ENCODE data around the gene LPCAT3. TPM values are rescaled to one million over a fixed set of nuclear protein-coding genes. Genes with fewer than 3 reads are reported as not detected.
"Not testable (repeated sequence)": the region's sequence is repeated elsewhere in the genome, so short reads cannot be mapped to it uniquely, and the experiment has no call there.

Gene LPCAT3
- total and polyA plus RNA-seq, 2 of the 4 experiments (the other 2 are of a cell fraction) = 7.0 to 18.6 TPM

DNA sequence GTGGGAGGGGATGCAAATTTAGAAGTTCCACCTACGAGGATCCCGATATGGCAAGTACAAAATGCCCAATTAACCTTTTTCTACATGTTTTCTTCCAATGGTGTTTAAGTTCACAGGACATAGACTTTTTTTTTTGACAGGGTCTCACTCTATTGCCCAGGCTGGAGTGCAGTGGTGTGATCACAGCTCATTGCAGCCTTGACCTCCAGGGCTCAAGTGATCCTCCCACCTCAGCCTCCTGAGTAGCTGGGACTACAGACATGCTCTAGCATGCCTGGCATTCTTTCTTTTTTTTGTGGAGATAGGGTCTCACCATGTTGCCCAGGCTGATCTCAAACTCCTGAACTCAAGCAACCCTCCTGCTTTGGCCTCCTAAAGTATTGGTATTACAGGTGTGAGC is 37.5 kb upstream of the LPCAT3 start:
- H3K9me1 ChIP-seq (ENCODE audit: insufficient read depth, low read length); H3K4ac ChIP-seq (ENCODE audit: low read depth, low read length); CTCF ChIA-PET; H3K9me3 ChIP-seq (ENCODE audit: control insufficient read depth, insufficient read depth, low read length); H2AK9ac ChIP-seq (replicated peaks; ENCODE audit: low read depth, low read length, poor library complexity); H2BK5ac ChIP-seq (ENCODE audit: low read depth, low read length, poor library complexity, severe bottlenecking); H2AFZ ChIP-seq (replicated peaks; ENCODE audit: low read length, poor library complexity); H3K79me1 ChIP-seq (ENCODE audit: low read depth in 1 of 2, low read length in 2 of 2); H3K23ac ChIP-seq (ENCODE audit: low read depth, low read length); H3K4me1 ChIP-seq (ENCODE audit: control insufficient read depth, insufficient read depth, low read length); intact Hi-C loops (cut with micrococcal nuclease); H3K27ac ChIP-seq (ENCODE audit: insufficient read depth, low read length); H3K4me2 ChIP-seq (ENCODE audit: low read depth, low read length); H4K8ac ChIP-seq (ENCODE audit: low read depth in 2 of 2, low read length in 2 of 2); DNase-seq; H4K5ac ChIP-seq (ENCODE audit: low read depth, low read length); BruUV-seq (replicated peaks); dilution Hi-C loops (cut with HindIII; ENCODE audit: low sequenced_read_pairs, unreplicated experiment); H4K91ac ChIP-seq (ENCODE audit: insufficient read depth, low read depth, low read length); H4K20me1 ChIP-seq (ENCODE audit: insufficient read depth, low read length); H3K4me3 ChIP-seq (ENCODE audit: insufficient read depth, low read depth, low read length); H2BK20ac ChIP-seq (ENCODE audit: low read depth, low read length); ATAC-seq (ENCODE audit: low read depth); H3K56ac ChIP-seq (ENCODE audit: extremely low read depth, insufficient read depth, low read length); H3K14ac ChIP-seq (replicated peaks; ENCODE audit: low read depth, low read length); POLR2A ChIA-PET (ENCODE audit: unreplicated experiment); H3K9ac ChIP-seq (ENCODE audit: low read depth, low read length); H3K36me3 ChIP-seq (ENCODE audit: control insufficient read depth, insufficient read depth, low read length); H2BK15ac ChIP-seq (ENCODE audit: low read depth, low read length); H2BK120ac ChIP-seq (ENCODE audit: low read depth, low read length); H3K18ac ChIP-seq (ENCODE audit: low read depth, low read length); H2AK5ac ChIP-seq (ENCODE audit: low read depth, low read length): not testable (repeated sequence)
- no CpG with 5 or more reads among the region's 2 CpGs for WGBS, 2 experiments (ENCODE audit: extremely low coverage in 2 of 2, insufficient read length in 1 of 2)
- in situ Hi-C loops (cut with MboI; ENCODE audit: low sequenced_read_pairs) = loop anchor here (25.0 kb wide), 1 partner anchor 582 kb away; no protein-coding TSS in a partner anchor
- peaks cover 17% of the 10 kb centered on the region for H3K27me3 ChIP-seq (ENCODE audit: control insufficient read depth, insufficient read depth, low read length)

Measured in IMR-90 (cell line).